Measurements from ENCODE around the gene CRYBG1. TPM values are rescaled to one million over a fixed set of nuclear protein-coding genes. Genes with fewer than 3 reads are reported as not detected.

The CRYBG1 gene, protein sequence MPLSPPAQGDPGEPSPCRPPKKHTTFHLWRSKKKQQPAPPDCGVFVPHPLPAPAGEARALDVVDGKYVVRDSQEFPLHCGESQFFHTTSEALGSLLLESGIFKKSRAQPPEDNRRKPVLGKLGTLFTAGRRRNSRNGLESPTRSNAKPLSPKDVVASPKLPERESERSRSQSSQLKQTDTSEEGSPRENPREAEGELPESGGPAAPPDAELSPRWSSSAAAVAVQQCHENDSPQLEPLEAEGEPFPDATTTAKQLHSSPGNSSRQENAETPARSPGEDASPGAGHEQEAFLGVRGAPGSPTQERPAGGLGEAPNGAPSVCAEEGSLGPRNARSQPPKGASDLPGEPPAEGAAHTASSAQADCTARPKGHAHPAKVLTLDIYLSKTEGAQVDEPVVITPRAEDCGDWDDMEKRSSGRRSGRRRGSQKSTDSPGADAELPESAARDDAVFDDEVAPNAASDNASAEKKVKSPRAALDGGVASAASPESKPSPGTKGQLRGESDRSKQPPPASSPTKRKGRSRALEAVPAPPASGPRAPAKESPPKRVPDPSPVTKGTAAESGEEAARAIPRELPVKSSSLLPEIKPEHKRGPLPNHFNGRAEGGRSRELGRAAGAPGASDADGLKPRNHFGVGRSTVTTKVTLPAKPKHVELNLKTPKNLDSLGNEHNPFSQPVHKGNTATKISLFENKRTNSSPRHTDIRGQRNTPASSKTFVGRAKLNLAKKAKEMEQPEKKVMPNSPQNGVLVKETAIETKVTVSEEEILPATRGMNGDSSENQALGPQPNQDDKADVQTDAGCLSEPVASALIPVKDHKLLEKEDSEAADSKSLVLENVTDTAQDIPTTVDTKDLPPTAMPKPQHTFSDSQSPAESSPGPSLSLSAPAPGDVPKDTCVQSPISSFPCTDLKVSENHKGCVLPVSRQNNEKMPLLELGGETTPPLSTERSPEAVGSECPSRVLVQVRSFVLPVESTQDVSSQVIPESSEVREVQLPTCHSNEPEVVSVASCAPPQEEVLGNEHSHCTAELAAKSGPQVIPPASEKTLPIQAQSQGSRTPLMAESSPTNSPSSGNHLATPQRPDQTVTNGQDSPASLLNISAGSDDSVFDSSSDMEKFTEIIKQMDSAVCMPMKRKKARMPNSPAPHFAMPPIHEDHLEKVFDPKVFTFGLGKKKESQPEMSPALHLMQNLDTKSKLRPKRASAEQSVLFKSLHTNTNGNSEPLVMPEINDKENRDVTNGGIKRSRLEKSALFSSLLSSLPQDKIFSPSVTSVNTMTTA (N-terminal part only)
- 16.9 TPM for total RNA-seq (ENCODE audit: insufficient read depth, low replicate concordance)

DNA sequence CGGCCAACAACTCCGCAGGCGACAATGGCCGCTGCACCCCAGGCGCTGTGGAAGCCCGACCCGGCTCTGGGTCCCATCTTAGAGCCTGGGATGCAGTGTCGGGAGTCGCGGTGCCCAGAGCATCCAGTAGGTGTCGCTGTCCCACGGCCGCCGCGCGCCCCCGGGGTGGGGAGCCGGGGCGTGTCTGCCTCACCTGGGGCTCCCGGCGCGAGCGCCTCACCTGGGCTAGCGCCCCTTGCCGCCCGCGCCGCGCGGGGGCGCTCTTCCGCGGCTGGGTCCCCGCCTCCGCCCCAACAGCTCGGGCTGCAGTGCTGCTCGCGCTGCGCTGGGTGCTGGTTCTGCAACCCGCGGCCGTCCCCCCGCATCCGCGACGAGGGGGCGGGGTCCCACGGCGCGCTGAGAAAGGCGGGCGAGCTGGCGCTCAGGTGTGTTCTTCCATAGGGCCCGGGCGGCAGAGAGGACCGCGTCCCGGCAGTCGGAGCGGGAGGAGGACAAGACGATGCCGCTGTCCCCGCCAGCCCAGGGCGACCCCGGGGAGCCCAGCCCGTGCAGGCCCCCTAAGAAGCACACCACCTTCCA, at the start of gene CRYBG1:
Gene CRYBG1 (plus strand): TSS at position 308 of the 579 bp plus-strand sequence. CDS start 192 bp downstream, at position 500.
- peak; percentile 35 for DNase-seq (ENCODE audit: low spot score)

GRCh38 chr6:106315765-106316374, 44.6 kb upstream of the CRYBG1 start:
- DNase-seq (ENCODE audit: low spot score) = no peak

- DNase-seq (ENCODE audit: low spot score) = no peak
Measured at GRCh38 chr6:106316375-106316766, 44.1 kb upstream of the CRYBG1 start.

DNA sequence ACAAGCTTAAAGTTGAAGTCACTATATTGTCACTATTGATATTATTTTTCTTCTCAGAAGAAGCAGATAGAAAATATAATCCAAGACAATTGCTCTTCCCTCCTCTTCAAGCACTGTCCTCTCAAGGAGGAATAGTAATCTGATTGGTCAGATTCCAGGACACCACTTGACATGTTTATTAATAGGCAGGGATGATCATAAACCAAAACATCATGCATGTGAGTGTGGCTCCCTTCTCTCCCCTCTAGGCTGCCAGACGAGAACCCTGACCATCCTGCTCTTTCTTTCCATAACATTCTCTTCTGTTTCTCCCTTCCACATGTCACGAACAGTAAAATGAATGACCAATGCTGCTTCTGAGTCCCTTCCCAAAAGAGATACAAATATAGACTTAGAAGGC, 42.5 kb upstream of the CRYBG1 start:
- no peak for DNase-seq (ENCODE audit: low spot score)

DNA sequence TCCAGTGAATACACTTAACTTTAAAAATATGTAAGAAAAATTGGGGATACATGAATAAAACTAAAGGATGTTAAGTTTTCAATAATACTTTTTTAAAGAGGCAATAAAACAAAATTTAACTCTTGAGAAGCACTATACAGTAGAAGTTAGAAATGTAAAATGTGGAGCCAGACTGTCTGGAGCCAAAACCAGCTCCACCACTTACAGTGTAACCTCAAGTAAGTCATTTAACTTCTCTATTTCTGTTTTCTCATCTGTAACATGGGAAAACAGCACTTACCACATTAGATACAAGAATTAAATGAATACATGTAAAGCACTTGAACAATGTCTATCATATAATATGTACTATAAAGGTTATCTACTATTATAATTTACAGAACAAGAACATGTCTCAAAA, 41.7 kb upstream of the CRYBG1 start:
- DNase-seq (ENCODE audit: low spot score) = no peak

GRCh38 chr6:106321940-106322339, 38.6 kb upstream of the CRYBG1 start:
- no peak for DNase-seq (ENCODE audit: low spot score)

DNA sequence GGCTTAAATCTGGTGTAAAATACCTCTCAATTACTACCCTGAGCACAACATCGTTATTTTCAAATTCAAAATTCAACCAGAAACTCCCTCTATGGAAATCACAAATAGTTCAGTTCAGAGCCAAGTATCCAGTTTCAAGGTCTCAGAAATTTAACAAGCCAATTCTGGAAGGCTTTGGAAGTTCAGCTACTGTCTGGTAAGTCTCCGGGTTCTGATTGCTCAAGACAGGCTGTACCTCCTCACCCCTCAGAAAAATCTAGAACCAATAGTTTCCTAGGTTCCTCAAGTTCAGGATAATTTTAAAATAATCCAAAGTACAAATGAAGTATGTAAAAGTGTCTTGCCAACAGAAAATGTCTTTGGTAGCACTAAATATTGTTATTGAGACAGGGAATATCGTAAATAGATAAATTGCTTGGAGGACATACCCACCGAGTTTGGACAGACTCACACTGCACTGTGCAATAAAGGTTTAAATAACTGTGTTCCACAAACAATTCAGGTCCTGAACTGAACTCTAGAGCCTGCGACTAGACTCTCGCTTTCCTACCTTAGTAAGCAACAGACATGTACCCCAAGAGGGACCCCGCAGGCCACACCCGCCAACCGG, 35.7 kb upstream of the CRYBG1 start:
- no peak for DNase-seq (ENCODE audit: low spot score)

DNA sequence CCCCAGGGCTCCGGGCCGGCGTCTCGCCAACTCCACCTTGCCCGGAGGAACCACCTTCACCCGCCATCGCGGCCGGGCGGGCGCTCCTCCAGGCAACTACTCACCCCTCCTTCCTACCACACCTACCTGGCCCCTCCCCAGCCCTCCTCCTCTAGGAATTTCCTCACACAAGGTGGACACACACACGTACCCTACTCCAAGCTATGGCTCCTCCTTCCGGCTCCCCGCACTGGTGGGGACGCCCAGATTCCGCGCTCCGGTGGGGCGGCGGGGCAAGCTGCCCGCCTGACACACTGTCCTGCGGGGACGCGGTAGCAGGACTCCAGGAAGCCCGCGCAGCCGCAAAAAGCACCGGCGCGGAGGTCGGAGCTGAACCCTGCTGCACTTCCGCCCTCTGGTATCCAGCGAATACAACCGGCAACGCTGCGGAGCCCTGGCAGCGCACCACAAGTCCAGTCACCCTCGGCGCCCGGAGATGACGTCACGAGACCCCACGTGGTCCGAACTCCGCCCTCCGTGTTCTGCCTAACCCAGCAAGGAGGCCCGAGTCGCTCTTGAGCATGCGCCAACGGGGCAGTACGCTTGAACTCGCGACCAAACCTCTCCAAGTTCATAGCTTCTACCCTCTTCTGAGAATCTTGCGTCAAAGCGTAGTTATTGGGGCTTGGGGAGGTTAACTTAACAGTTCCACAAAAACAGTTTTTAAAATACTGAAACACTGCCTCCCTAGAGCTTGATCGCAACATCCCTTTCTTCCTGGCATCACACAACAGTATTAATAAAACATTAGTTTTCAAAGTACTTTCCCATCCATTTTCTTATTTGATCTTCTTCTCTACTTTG, 35.0 kb upstream of the CRYBG1 start, which contains the start of gene ATG5:
Gene ATG5 (minus strand): TSS at position 425 of the 843 bp plus-strand sequence. CDS start 9,552 bp downstream, outside the sequence.
- DNase-seq (ENCODE audit: low spot score) = peak; percentile 99

DNA sequence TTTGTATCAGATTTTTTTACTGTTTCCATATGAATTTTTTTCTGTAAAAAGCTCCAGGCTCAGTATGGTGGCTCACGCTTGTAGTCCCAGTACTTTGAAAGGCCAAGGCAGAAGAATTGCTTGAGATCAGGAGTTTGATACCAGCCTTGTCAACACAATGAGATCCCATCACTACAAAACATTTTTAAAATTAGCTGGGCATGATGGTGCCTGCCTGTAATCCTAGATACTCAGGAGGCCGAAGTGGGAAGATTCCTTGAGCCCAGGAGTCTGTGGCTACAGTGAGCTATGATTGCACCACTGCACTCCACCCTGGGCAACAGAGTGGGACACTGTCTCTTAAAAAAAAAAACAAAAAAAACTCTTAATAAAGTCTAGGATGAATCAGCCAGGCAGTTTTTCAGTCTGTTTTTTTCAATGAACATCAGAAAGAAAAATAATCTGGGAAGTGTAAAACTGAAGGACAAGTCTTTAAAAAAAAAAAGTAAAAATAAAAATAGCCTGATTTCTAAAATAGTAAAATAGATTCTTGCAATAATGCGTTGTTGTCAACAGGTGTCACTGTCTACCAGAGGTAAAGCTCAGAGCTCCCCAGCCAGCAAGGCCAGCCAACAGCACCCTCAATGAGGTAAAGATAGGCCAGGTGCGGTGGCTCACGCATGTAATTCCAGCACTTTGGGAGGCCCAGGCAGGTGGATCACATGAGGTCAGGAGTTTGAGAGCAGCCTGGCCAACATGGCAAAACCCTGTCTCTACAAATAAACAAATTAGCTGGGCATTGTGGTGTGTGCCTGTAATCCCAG, 25.7 kb upstream of the CRYBG1 start:
- peak; percentile 41 for DNase-seq (ENCODE audit: low spot score)

GRCh38 chr6:106339334-106340029, 21.0 kb upstream of the CRYBG1 start:
- DNase-seq (ENCODE audit: low spot score) = peak; percentile 51

DNA sequence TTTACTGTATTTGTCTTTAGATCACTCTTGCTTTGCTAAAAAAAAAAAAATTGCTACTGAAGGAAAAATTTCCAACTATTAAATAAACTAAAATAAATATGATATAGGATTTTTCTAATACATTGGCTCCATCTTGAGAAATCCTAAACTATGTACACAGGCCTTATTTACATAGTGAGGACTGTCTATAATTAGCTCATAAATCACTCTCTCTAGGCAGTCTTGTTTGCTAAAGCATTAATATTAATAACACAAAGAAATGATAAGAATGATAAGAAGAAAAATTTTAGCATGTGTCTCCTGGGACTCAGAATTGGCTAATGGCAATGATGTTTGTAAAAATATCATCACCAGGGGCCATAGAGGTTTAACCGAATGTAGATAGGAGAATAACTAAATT, 13.3 kb upstream of the CRYBG1 start:
- no peak for DNase-seq (ENCODE audit: low spot score)

- DNase-seq (ENCODE audit: low spot score) = no peak
Measured at GRCh38 chr6:106356378-106356777, 4.1 kb upstream of the CRYBG1 start.

- DNase-seq (ENCODE audit: low spot score) = no peak
Measured at GRCh38 chr6:106359959-106360409, 533 bp upstream of the CRYBG1 start.

DNA sequence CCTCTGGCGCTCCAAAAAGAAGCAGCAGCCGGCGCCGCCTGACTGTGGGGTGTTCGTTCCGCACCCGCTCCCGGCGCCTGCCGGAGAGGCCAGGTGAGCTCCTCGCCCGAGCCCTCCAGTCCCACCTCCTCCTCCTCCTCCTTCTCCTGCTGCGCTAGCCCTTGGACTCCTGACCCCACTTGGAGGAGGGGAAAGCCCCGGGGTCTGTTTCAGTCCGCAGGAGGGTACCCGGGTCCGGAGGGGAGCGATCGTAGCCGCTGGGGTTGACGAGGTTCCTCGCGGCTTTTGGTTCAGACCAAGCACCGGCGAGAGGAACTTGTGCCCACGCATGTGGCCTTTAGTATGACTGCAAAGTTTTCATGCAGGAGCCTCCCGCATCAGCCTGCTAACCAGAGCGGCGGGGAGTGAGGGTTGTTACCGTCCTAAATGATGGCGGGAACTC, 493 bp downstream of the CRYBG1 start:
- DNase-seq (ENCODE audit: low spot score) = no peak

DNA sequence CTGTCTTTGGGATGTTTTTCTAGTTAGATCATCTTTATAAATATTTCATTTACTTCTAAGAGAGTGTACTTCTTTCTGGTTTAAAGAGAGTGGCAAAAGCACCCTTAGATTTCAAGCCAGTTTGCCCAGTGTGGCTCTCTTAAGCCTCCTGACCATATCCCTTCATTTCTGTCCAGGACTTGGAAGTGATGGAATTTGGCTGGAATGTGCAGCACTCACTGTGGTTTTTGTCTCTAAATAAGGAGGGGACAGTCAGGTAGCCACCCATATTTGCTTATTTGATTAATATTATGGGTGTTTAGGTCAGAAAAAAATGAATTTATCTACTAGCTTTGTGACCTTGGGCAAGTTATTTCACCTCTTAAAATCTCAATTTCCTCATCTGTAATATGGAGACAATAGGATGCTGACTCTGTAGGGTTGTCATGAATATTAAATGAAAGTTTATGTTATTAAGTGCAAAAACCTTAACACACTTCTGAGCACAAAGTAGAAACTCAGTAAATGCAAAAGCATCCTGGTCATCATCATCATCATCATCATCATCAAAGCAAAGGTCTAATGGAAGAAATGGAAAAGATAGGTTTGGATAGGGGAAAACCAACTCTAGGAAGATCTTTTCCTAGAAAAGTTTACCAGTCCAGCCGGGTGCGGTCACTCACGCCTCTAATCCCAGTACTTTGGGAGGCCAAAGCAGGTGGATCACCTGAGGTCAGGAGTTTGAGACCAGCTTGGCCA, 3.1 kb downstream of the CRYBG1 start:
- DNase-seq (ENCODE audit: low spot score) = no peak

DNA sequence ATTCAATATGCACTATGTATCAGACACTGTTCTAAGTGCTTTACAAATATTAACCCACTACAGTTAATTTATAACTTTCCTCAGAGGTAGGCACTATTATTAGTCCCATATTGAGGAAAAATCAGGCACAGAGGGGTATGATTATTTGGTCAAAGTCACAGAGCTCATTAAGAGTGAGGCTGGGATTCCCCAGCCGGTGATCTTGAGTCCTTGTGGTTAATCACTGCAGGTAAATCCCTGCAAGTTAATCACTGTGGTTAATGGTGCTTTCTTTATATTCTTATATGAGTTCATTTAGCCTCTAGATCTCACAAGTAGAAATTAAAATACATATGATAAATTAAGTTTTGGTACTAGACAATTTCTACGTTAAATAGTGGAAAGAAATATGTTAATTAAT, 9.2 kb downstream of the CRYBG1 start:
- DNase-seq (ENCODE audit: low spot score) = no peak

DNA sequence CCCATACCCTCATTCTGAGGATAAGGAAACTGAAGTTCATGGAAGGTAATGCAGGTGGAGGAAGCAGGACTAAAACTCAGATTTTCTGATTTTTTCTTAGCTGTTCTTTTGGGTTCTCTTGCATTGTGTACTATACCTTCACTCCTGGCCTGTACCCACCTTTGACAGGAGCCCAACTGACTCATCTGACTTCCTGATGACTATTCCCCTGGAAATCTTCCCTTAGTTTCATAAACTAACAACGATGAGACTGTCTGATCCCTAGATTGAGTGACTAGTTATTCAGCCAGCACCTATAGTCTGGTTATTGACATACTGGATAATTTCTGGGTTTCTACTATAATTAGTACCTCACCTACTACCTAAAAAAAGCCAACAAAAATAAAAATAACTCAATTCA, 10.1 kb downstream of the CRYBG1 start:
- no peak for DNase-seq (ENCODE audit: low spot score)
